ENCODE measurements around the gene GLIS1. TPM values are rescaled to one million over a fixed set of nuclear protein-coding genes. Genes with fewer than 3 reads are reported as not detected.

GLIS1 gene
- polyA plus RNA-seq, 1 donor from 2014 or later, result not detected

- TF ChIP-seq EP300 (conservative IDR thresholded peaks at IDR 0.05; ENCODE audit: poor library complexity, severe bottlenecking), result no peak
Measured at GRCh38 chr1:53572815-53573173, 166.2 kb downstream of the GLIS1 start (continued).

- Histone ChIP-seq H3F3A (ENCODE audit: insufficient read depth, low read length, poor library complexity, severe bottlenecking) (no peaks in the 10 kb centered on the region), H4K20me1 (ENCODE audit: insufficient read depth) (no peaks in the 10 kb centered on the region), H3K4me3 (ENCODE audit: low read length) (no peak overlapping the region), H3K36me3 (ENCODE audit: insufficient read depth, low read length) (no peaks in the 10 kb centered on the region), H3K9ac (ENCODE audit: low read length) (no peak overlapping the region), H3K27me3 (ENCODE audit: insufficient read depth, low read depth, low read length) (no peaks in the 10 kb centered on the region), H3K4me2 (ENCODE audit: low read length) (no peak overlapping the region), H3K79me2 (replicated peaks; ENCODE audit: insufficient read depth, low read length) (no peaks in the 10 kb centered on the region), H3K9me2 (ENCODE audit: insufficient read depth, low read length) (no peaks in the 10 kb centered on the region), H2AFZ (ENCODE audit: low read depth, low read length) (no peak overlapping the region), H3K9me3 (ENCODE audit: low read length) (no peaks in the 10 kb centered on the region), H3K27ac (ENCODE audit: low read length) (no peak overlapping the region)
- no peak for TF ChIP-seq EZH2 (IDR thresholded peaks at IDR 0.05; ENCODE audit: borderline replicate concordance, insufficient read depth, low read length, poor library complexity, severe bottlenecking)
- no peak for TF ChIP-seq TAF1 (IDR thresholded peaks at IDR 0.05; ENCODE audit: low read depth)
- no peak for TF ChIP-seq MXI1 (conservative IDR thresholded peaks at IDR 0.05; ENCODE audit: poor library complexity, severe bottlenecking)
- no peak for TF ChIP-seq POLR2AphosphoS5 (IDR thresholded peaks at IDR 0.05)
- TF ChIP-seq REST (IDR thresholded peaks at IDR 0.05; ENCODE audit: borderline replicate concordance), result no peak
- no peak for TF ChIP-seq EP300 (conservative IDR thresholded peaks at IDR 0.05; ENCODE audit: poor library complexity, severe bottlenecking)
- TF ChIP-seq SMC3 (conservative IDR thresholded peaks at IDR 0.05; ENCODE audit: poor library complexity), result no peak
- no peak for TF ChIP-seq CTCF (IDR thresholded peaks at IDR 0.05; ENCODE audit: poor library complexity, severe bottlenecking)
- TF ChIP-seq RAD21 (conservative IDR thresholded peaks at IDR 0.05), result no peak
Measured at GRCh38 chr1:53572065-53572814, 166.7 kb downstream of the GLIS1 start.

- no peaks in the 10 kb centered on the region for H3K79me2 ChIP-seq (replicated peaks; ENCODE audit: insufficient read depth, low read length)
- H3K27ac ChIP-seq (ENCODE audit: low read length), result no peak overlapping the region
- H3K36me3 ChIP-seq (ENCODE audit: insufficient read depth, low read length), result no peaks in the 10 kb centered on the region
- no peak overlapping the region for H3K4me3 ChIP-seq (ENCODE audit: low read length)
- no peak overlapping the region for H3K9ac ChIP-seq (ENCODE audit: low read length)
- no peaks in the 10 kb centered on the region for H3K9me2 ChIP-seq (ENCODE audit: insufficient read depth, low read length)
- no peaks in the 10 kb centered on the region for H3F3A ChIP-seq (ENCODE audit: insufficient read depth, low read length, poor library complexity, severe bottlenecking)
- no peak for TF ChIP-seq RAD21 (conservative IDR thresholded peaks at IDR 0.05)
- TF ChIP-seq EP300 (conservative IDR thresholded peaks at IDR 0.05; ENCODE audit: poor library complexity, severe bottlenecking), result no peak
- no peak for TF ChIP-seq REST (IDR thresholded peaks at IDR 0.05; ENCODE audit: borderline replicate concordance)
- no peak for TF ChIP-seq EZH2 (IDR thresholded peaks at IDR 0.05; ENCODE audit: borderline replicate concordance, insufficient read depth, low read length, poor library complexity, severe bottlenecking)
- TF ChIP-seq TAF1 (IDR thresholded peaks at IDR 0.05; ENCODE audit: low read depth), result no peak
- TF ChIP-seq CTCF (IDR thresholded peaks at IDR 0.05; ENCODE audit: poor library complexity, severe bottlenecking), result no peak
- TF ChIP-seq POLR2AphosphoS5 (IDR thresholded peaks at IDR 0.05), result no peak
- no peak for TF ChIP-seq MXI1 (conservative IDR thresholded peaks at IDR 0.05; ENCODE audit: poor library complexity, severe bottlenecking)
- TF ChIP-seq SMC3 (conservative IDR thresholded peaks at IDR 0.05; ENCODE audit: poor library complexity), result no peak
- H2AFZ ChIP-seq (ENCODE audit: low read depth, low read length), result no peak overlapping the region
- H4K20me1 ChIP-seq (ENCODE audit: insufficient read depth), result no peaks in the 10 kb centered on the region
- no peaks in the 10 kb centered on the region for H3K27me3 ChIP-seq (ENCODE audit: insufficient read depth, low read depth, low read length)
- H3K9me3 ChIP-seq (ENCODE audit: low read length), result no peaks in the 10 kb centered on the region
- no peak overlapping the region for H3K4me2 ChIP-seq (ENCODE audit: low read length)
Measured at GRCh38 chr1:53568540-53568939, 170.4 kb downstream of the GLIS1 start.

Measured in neural cell (in vitro differentiated cells).